K562 (cell line): Measurements from ENCODE around the gene OTX2. TPM values are rescaled to one million over a fixed set of nuclear protein-coding genes. Genes with fewer than 3 reads are reported as not detected.

Experiments
- ATAC-seq: fragments of 200-7000 bp; cut with Tn5 transposase; 3 replicates; pipeline ENCODE4 v1.9.1; 2020; ENCODE audit warnings: moderate library complexity
- BruUV-seq: library from RNA; stranded (reverse); fragments of 400-500 nt; replicated peaks from 2 replicates; lab custom pipeline; 2021; lab: Mats Ljungman, UMichigan
- CTCF ChIA-PET: fragments of 300-600 bp; formaldehyde crosslinking; extraction: SDS; loops from one replicate; lab custom pipeline; 2021; ENCODE audit warnings: low intra/inter-chr PET ratio; lab: Yijun Ruan, JAX
- POLR2A ChIA-PET: fragments of 300-600, 350-650 bp; sonication (Branson Sonifier 250); formaldehyde crosslinking; extraction: SDS; loops from one replicate; lab custom pipeline; 2021; ENCODE audit warnings: antibody characterized with exemption, inconsistent platforms; lab: Yijun Ruan, JAX
- DNase-seq, 4 experiments: peaks; one replicate each; pipeline versions ENCODE4 v3.0.0 to v3.0.0-alpha.2; 2011 to 2018; ENCODE audit warnings: low spot score in 3 of 4, mixed read lengths in 3 of 4; ENCODE audit errors: extremely low read depth in 1 of 4
- FAIRE-seq: peaks from 2 replicates; lab custom pipeline; 2011; peaks lifted over from hg19 to GRCh38; lab: Jason Lieb, UNC
- H2AFZ ChIP-seq: 2 replicates; pipeline ENCODE4 v1.6.0; 2011; ENCODE audit warnings: low read depth, low read length, control low read depth, inconsistent platforms
- H3K27ac ChIP-seq: fragments of 200-600 bp; 3 replicates; pipeline ENCODE4 v1.8.0; 2011; ENCODE audit warnings: low read depth, mild to moderate bottlenecking, control low read depth, inconsistent platforms, low read length, moderate library complexity, mixed read lengths; ENCODE audit errors: extremely low read depth
- H3K27me3 ChIP-seq, 2 experiments: fragments of 300-600 bp in 1 of 2; 2 replicates in 1 of 2; 3 replicates in 1 of 2; pipeline versions ENCODE4 v1.6.0 to v1.8.0; 2011; ENCODE audit warnings: inconsistent platforms in 2 of 2, low read length in 2 of 2, mild to moderate bottlenecking in 1 of 2, mixed read lengths in 1 of 2, moderate library complexity in 1 of 2; ENCODE audit not compliant: control insufficient read depth in 2 of 2, insufficient read depth in 2 of 2
- H3K36me3 ChIP-seq: fragments of 300-600 bp; 3 replicates; pipeline ENCODE4 v1.8.0; 2011; ENCODE audit warnings: mild to moderate bottlenecking, low read length, inconsistent platforms; ENCODE audit not compliant: control insufficient read depth, insufficient read depth
- H3K4me1 ChIP-seq, 2 experiments: fragments of 200-600 bp in 1 of 2; replicated peaks in 1 of 2; 2 replicates in 1 of 2; 3 replicates in 1 of 2; pipeline versions ENCODE4 v1.5.1 to v1.8.0; 2011; ENCODE audit warnings: inconsistent platforms in 2 of 2, low read length in 2 of 2, mild to moderate bottlenecking in 1 of 2, mixed read lengths in 1 of 2, moderate library complexity in 1 of 2; ENCODE audit not compliant: control insufficient read depth in 2 of 2, insufficient read depth in 2 of 2
- H3K4me2 ChIP-seq: 2 replicates; pipeline ENCODE4 v1.6.1; 2011; ENCODE audit warnings: low read length, control low read depth, inconsistent platforms, mixed read lengths; ENCODE audit not compliant: insufficient read depth
- H3K4me3 ChIP-seq: fragments of 200-600 bp; sonication (generic), shearing (Covaris generic); 2 replicates; pipeline ENCODE4 v1.5.1; 2016; ENCODE audit warnings: control low read depth, inconsistent platforms
- H3K79me2 ChIP-seq: fragments of 200-600 bp; 3 replicates; pipeline ENCODE4 v1.8.0; 2011; ENCODE audit warnings: low read length, inconsistent platforms; ENCODE audit not compliant: control insufficient read depth, insufficient read depth
- H3K9ac ChIP-seq, 2 experiments: 2 replicates each; pipeline versions ENCODE4 v1.6.0 to v1.6.1; 2011; ENCODE audit warnings: low read depth in 2 of 2, low read length in 2 of 2, control low read depth in 1 of 2, inconsistent platforms in 1 of 2, mild to moderate bottlenecking in 1 of 2, mixed read lengths in 1 of 2; ENCODE audit not compliant: insufficient read depth in 1 of 2
- H3K9me1 ChIP-seq: one replicate; pipeline ENCODE4 v1.6.0; 2011; ENCODE audit warnings: inconsistent platforms, mild to moderate bottlenecking, low read length, moderate library complexity; ENCODE audit not compliant: control insufficient read depth, insufficient read depth
- H3K9me3 ChIP-seq: replicated peaks from 2 replicates; pipeline ENCODE4 v1.5.1; 2011; ENCODE audit warnings: low read depth, low read length, inconsistent platforms; ENCODE audit not compliant: control insufficient read depth, insufficient read depth
- H4K20me1 ChIP-seq: replicated peaks from 2 replicates; pipeline ENCODE4 v1.6.1; 2011; ENCODE audit warnings: low read length, inconsistent platforms, mixed read lengths; ENCODE audit not compliant: control insufficient read depth, insufficient read depth
- ARID1B ChIP-seq: fragments of 450-650 bp; IDR thresholded peaks from 2 replicates; pipeline ENCODE4 v1.6.1; 2016; ENCODE audit warnings: antibody characterized with exemption, mild to moderate bottlenecking, inconsistent platforms
- CBFA2T3 ChIP-seq: fragments of 450-650 bp; IDR thresholded peaks from 2 replicates; pipeline ENCODE4 v1.6.1; 2017
- CCNT2 ChIP-seq: IDR thresholded peaks from 2 replicates; pipeline ENCODE4 v1.6.1; 2011; ENCODE audit warnings: borderline replicate concordance, low read depth, mild to moderate bottlenecking, moderate library complexity, mixed read lengths, low read length; ENCODE audit not compliant: insufficient read length; ENCODE audit errors: extremely low read depth
- IRF9 ChIP-seq: fragments of 450-650 bp; IDR thresholded peaks from 2 replicates; pipeline ENCODE4 v1.6.1; 2016; ENCODE audit warnings: missing biosample characterization, missing genetic modification characterization
- KDM1A ChIP-seq, 2 experiments: fragments of 450-650 bp; IDR thresholded peaks; 2 replicates each; pipeline ENCODE4 v1.6.1; 2016; ENCODE audit warnings: mild to moderate bottlenecking in 2 of 2
- RCOR1 ChIP-seq, 2 experiments: IDR thresholded peaks; 2 replicates each; pipeline ENCODE4 v1.6.1; 2012; ENCODE audit warnings: low read depth in 2 of 2, low read length in 2 of 2, borderline replicate concordance in 1 of 2, improper control_type of control experiment in 1 of 2
- SPI1 ChIP-seq: IDR thresholded peaks from 2 replicates; pipeline ENCODE4 v1.6.1; 2011; ENCODE audit warnings: low read depth, low read length, control low read depth, borderline replicate concordance
- ZNF318 ChIP-seq, 2 experiments: fragments of 450-650 bp; IDR thresholded peaks; 2 replicates each; pipeline ENCODE4 v1.6.1; 2016; ENCODE audit warnings: mild to moderate bottlenecking in 2 of 2, borderline replicate concordance in 1 of 2, low read depth in 1 of 2, moderate library complexity in 1 of 2
- WGBS: fragments of 100-300 bp; shearing (Covaris generic); methylation state at CpG from one replicate; pipeline ENCODE4 v1.1.6; 2016; ENCODE audit warnings: low coverage, mixed read lengths; ENCODE audit not compliant: insufficient coverage; ENCODE audit errors: missing lambda C conversion rate; 5-methylcytosine and 5-hydroxymethylcytosine counted together
- in situ Hi-C: fragments of 300-500 bp; cut with MboI; formaldehyde crosslinking; loops from 4 replicates; pipeline ENCODE4 v1.15.0; 2018; ENCODE audit warnings: inconsistent platforms, mixed read lengths
- intact Hi-C: fragments of 100-400 bp; cut with micrococcal nuclease; formaldehyde crosslinking; loops from 2 replicates; pipeline ENCODE4 v1.14.2; 2022
- polyA plus RNA-seq, 8 experiments: library from polyadenylated mRNA; depleted of rRNA in 4 of 8; stranded (reverse) in 5 of 8; unstranded in 3 of 8; fragments of >200 nt; fragmentation: Nextera tagmentation in 2 of 8; fragmentation: Illumina TruSeq in 1 of 8; extraction: Ambion mirVana in 2 of 8; extraction: Trizol in 1 of 8; gene quantifications; 2 replicates each; pipeline versions ENCODE4 v1.2.1 to v1.2.3, GENCODE V29; 2011 to 2014; ENCODE audit warnings: inconsistent platforms in 1 of 8, missing spikeins in 1 of 8
- total RNA-seq, 7 experiments: library from RNA; depleted of rRNA in 6 of 7; stranded (reverse); fragments of >200 nt in 6 of 7; fragmentation: Illumina TruSeq in 2 of 7; extraction: Trizol in 2 of 7; gene quantifications; 2 replicates each; pipeline versions ENCODE4 v1.2.1 to v1.2.3, GENCODE V29; 2011 to 2021; ENCODE audit warnings: low replicate concordance in 1 of 7
- TF ChIP-seq, protein P1 (sequence below): fragments of 450-650 bp; IDR thresholded peaks from 2 replicates; pipeline ENCODE4 v1.6.1; 2017; ENCODE audit warnings: antibody characterized with exemption

OTX2 gene
- total and polyA plus RNA-seq, 9 of the 15 experiments (the other 6 are each of a cell fraction or from before 2014, with no cell fraction given): not detected

- ATAC-seq: peak; percentile 31; the same call in 2 of the 3 replicates
- Histone ChIP-seq H3K9me1 (no peaks in the 10 kb centered on the region), H3K79me2 (no peaks in the 10 kb centered on the region), H2AFZ (no peak overlapping the region), H3K9ac (no peak overlapping the region), H3K27ac (no peak overlapping the region), H3K4me2 (no peak overlapping the region), H3K4me1 (no peaks in the 10 kb centered on the region), H3K4me3 (no peak overlapping the region), H4K20me1 (no peaks in the 10 kb centered on the region), H3K36me3 (no peaks in the 10 kb centered on the region), H3K9me3 (no peaks in the 10 kb centered on the region), H3K27me3 (peaks cover 0 to 5% of the 10 kb centered on the region in 2 experiments; a peak in 1 of 5 replicates)
- DNase-seq: peak in 1 of 4 experiments; percentile 7
- CTCF ChIA-PET: no interaction called here
- FAIRE-seq: no peak
- intact Hi-C loops: no loop called here
- 0% methylated on average over 6 of the region's 9 CpGs for WGBS
- no TSS peak for BruUV-seq
- POLR2A ChIA-PET: no interaction called here
- in situ Hi-C loops: no loop called here
- TF ChIP-seq SPI1 (no peak), KDM1A (IDR thresholded peaks at IDR 0.05) (0 out of 4 replicates have a peak, but pooled peaks of 1 of the 2 experiments have one; percentile 15), CCNT2 (no peak), CBFA2T3 (peak; percentile 41), ZNF318 (IDR thresholded peaks at IDR 0.05; ENCODE audit: borderline replicate concordance in 1 of 2, low read depth in 1 of 2) (no peak), RCOR1 (IDR thresholded peaks at IDR 0.05; ENCODE audit: borderline replicate concordance in 1 of 2, low read depth in 2 of 2, low read length in 2 of 2) (peak in 1 of 2 experiments; percentile 40; a peak in 1 of 4 replicates), ARID1B (peak; percentile 27; the same call in 1 of the 2 replicates), IRF9 (tag) (no peak)
- TF ChIP-seq, protein P1, sequence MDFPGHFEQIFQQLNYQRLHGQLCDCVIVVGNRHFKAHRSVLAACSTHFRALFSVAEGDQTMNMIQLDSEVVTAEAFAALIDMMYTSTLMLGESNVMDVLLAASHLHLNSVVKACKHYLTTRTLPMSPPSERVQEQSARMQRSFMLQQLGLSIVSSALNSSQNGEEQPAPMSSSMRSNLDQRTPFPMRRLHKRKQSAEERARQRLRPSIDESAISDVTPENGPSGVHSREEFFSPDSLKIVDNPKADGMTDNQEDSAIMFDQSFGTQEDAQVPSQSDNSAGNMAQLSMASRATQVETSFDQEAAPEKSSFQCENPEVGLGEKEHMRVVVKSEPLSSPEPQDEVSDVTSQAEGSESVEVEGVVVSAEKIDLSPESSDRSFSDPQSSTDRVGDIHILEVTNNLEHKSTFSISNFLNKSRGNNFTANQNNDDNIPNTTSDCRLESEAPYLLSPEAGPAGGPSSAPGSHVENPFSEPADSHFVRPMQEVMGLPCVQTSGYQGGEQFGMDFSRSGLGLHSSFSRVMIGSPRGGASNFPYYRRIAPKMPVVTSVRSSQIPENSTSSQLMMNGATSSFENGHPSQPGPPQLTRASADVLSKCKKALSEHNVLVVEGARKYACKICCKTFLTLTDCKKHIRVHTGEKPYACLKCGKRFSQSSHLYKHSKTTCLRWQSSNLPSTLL: no peak
Observed at GRCh38 chr14:56855891-56856461, 45.7 kb upstream of the OTX2 start.
